Ovary (tissue), 3 donors: ENCODE measurements around the gene HRH2.

ENCODE experiments used
- POLR2A ChIP-seq: fragments of 450-650 bp; IDR thresholded peaks from one replicate; pipeline ENCODE4 v1.6.1; 2017; ENCODE audit warnings: antibody characterized with exemption, mild to moderate bottlenecking, moderate library complexity
- TF ChIP-seq, protein P1 (sequence below), 3 donors: fragments of 450-650 bp in 2 of 3; fragments of 200-600 bp in 1 of 3; IDR thresholded peaks; one replicate each; pipeline versions ENCODE4 v1.5.1 to v1.8.0; 2016 to 2022; ENCODE audit warnings: antibody characterized with exemption in 3 of 3, mild to moderate bottlenecking in 1 of 3
- donor health status: DM: no; HTN: no; CAD: no.

DNA sequence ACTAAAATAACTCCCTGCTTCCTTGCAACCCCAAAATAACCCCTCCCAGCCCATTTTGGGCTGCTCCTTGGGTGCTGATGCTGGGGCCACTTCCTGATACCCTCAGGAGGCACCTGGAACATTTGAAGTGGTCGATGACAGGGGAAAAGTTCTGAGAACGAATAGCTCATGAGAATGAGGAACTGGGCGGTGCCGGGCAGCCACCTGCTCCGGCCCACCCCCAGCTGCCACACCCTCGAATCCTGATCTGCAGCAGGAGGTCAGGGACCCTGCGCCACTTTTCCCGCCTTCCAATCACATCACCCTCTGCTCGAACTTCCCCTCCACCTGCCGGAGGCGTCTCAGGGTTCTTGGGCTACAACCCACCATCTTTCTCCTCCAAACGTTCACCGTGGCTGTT, 19.7 kb downstream of the HRH2 start:
- TF ChIP-seq, protein P1, sequence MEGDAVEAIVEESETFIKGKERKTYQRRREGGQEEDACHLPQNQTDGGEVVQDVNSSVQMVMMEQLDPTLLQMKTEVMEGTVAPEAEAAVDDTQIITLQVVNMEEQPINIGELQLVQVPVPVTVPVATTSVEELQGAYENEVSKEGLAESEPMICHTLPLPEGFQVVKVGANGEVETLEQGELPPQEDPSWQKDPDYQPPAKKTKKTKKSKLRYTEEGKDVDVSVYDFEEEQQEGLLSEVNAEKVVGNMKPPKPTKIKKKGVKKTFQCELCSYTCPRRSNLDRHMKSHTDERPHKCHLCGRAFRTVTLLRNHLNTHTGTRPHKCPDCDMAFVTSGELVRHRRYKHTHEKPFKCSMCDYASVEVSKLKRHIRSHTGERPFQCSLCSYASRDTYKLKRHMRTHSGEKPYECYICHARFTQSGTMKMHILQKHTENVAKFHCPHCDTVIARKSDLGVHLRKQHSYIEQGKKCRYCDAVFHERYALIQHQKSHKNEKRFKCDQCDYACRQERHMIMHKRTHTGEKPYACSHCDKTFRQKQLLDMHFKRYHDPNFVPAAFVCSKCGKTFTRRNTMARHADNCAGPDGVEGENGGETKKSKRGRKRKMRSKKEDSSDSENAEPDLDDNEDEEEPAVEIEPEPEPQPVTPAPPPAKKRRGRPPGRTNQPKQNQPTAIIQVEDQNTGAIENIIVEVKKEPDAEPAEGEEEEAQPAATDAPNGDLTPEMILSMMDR (IDR thresholded peaks at IDR 0.05): no peak
- TF ChIP-seq POLR2A: no peak
